H1 (cell line): ENCODE results near the gene HDAC9. TPM values are rescaled to one million over a fixed set of nuclear protein-coding genes. Genes with fewer than 3 reads are reported as not detected.

ENCODE experiments used
- CTCF ChIA-PET: fragments of 300-600 bp; sonication (Branson Sonifier 250); formaldehyde crosslinking; loops from one replicate; lab custom pipeline; 2021; ENCODE audit not compliant: partially characterized antibody; lab: Charles Lee
- POLR2A ChIA-PET: fragments of 300-600 bp; sonication (Branson Sonifier 250); formaldehyde crosslinking; loops from one replicate; lab custom pipeline; 2021; ENCODE audit warnings: inconsistent platforms; ENCODE audit not compliant: partially characterized antibody; lab: Charles Lee
- DNase-seq, 2 experiments: peaks; one replicate each; pipeline versions ENCODE4 v3.0.0 to v3.0.0-alpha.2; 2010 to 2022; ENCODE audit warnings: low spot score in 2 of 2, low read depth in 1 of 2, mixed read lengths in 1 of 2
- FAIRE-seq: peaks from 2 replicates; lab custom pipeline; 2011; peaks lifted over from hg19 to GRCh38; lab: Jason Lieb, UNC
- H2AFZ ChIP-seq: 2 replicates; pipeline ENCODE4 v1.8.1; 2012; ENCODE audit warnings: low read length, inconsistent platforms
- H2AK5ac ChIP-seq: 2 replicates; pipeline ENCODE4 v1.6.1; 2013; ENCODE audit warnings: low read depth, low read length
- H2BK120ac ChIP-seq: replicated peaks from 2 replicates; pipeline ENCODE3; 2013; ENCODE audit warnings: low read depth, low read length, inconsistent platforms
- H2BK12ac ChIP-seq: 2 replicates; pipeline ENCODE4 v1.6.1; 2013; ENCODE audit warnings: low read depth, low read length
- H2BK15ac ChIP-seq: 2 replicates; pipeline ENCODE4 v1.6.1; 2013; ENCODE audit warnings: low read length
- H2BK20ac ChIP-seq: 2 replicates; pipeline ENCODE4 v1.6.1; 2013; ENCODE audit warnings: low read length
- H2BK5ac ChIP-seq: 2 replicates; pipeline ENCODE4 v1.6.1; 2013; ENCODE audit warnings: low read depth, low read length
- H3K14ac ChIP-seq: 2 replicates; pipeline ENCODE4 v1.6.1; 2013; ENCODE audit warnings: inconsistent platforms; ENCODE audit not compliant: insufficient read length
- H3K18ac ChIP-seq: 2 replicates; pipeline ENCODE4 v1.6.1; 2013; ENCODE audit warnings: low read length; ENCODE audit errors: extremely low read depth
- H3K23ac ChIP-seq: 2 replicates; pipeline ENCODE4 v1.6.1; 2013; ENCODE audit warnings: inconsistent platforms; ENCODE audit not compliant: insufficient read length
- H3K23me2 ChIP-seq: 2 replicates; pipeline ENCODE4 v1.6.1; 2013; ENCODE audit warnings: low read depth, low read length
- H3K27ac ChIP-seq: 2 replicates; pipeline ENCODE4 v1.6.1; 2011; ENCODE audit warnings: low read depth, low read length, inconsistent platforms
- H3K27me3 ChIP-seq, 4 experiments: replicated peaks in 1 of 4; 1 replicate in 1 of 4; 2 replicates in 3 of 4; pipeline versions ENCODE4 v1.6.1 to v1.8.1; 2011 to 2013; ENCODE audit warnings: low read length in 3 of 4, mild to moderate bottlenecking in 3 of 4, inconsistent platforms in 2 of 4, mixed read lengths in 2 of 4, moderate library complexity in 1 of 4; ENCODE audit not compliant: control insufficient read depth in 3 of 4, insufficient read depth in 3 of 4; ENCODE audit errors: extremely low read depth in 1 of 4
- H3K36me3 ChIP-seq, 4 experiments: 2 replicates each; pipeline versions ENCODE4 v1.6.1 to v1.8.1; 2011 to 2013; ENCODE audit warnings: mild to moderate bottlenecking in 4 of 4, low read length in 3 of 4, moderate library complexity in 2 of 4, control low read depth in 1 of 4, inconsistent platforms in 1 of 4; ENCODE audit not compliant: insufficient read depth in 4 of 4, control insufficient read depth in 2 of 4
- H3K4ac ChIP-seq: replicated peaks from 2 replicates; pipeline ENCODE3; 2013; ENCODE audit warnings: low read length, low read depth, mixed read lengths, inconsistent platforms; ENCODE audit not compliant: insufficient read length
- H3K4me1 ChIP-seq, 4 experiments: replicated peaks in 1 of 4; 1 replicate in 1 of 4; 2 replicates in 3 of 4; pipeline versions ENCODE4 v1.6.1 to v1.8.1; 2011 to 2013; ENCODE audit warnings: low read length in 3 of 4, inconsistent platforms in 2 of 4, mixed read lengths in 1 of 4; ENCODE audit not compliant: insufficient read depth in 4 of 4, control insufficient read depth in 3 of 4
- H3K4me2 ChIP-seq, 2 experiments: 2 replicates each; pipeline versions ENCODE4 v1.6.1 to v1.8.1; 2011 to 2013; ENCODE audit warnings: low read depth in 2 of 2, low read length in 2 of 2, control low read depth in 1 of 2, inconsistent platforms in 1 of 2, mild to moderate bottlenecking in 1 of 2; ENCODE audit not compliant: insufficient read depth in 1 of 2
- H3K4me3 ChIP-seq, 4 experiments: fragments of 200-600, 300-600 bp in 1 of 4; sonication (generic), shearing (Covaris generic), sonication (Bioruptor Twin) in 1 of 4; 2 replicates each; pipeline versions ENCODE4 v1.5.1 to v1.8.1; 2011 to 2016; ENCODE audit warnings: low read length in 4 of 4, low read depth in 3 of 4, control low read depth in 2 of 4, inconsistent platforms in 2 of 4, mild to moderate bottlenecking in 2 of 4, mixed read lengths in 1 of 4, moderate library complexity in 1 of 4; ENCODE audit not compliant: insufficient read depth in 2 of 4; ENCODE audit errors: extremely low read depth in 1 of 4
- H3K56ac ChIP-seq: replicated peaks from 2 replicates; pipeline ENCODE3; 2013; ENCODE audit warnings: low read depth, mild to moderate bottlenecking, mixed read lengths, low read length, inconsistent platforms; ENCODE audit not compliant: insufficient read length
- H3K79me1 ChIP-seq: 2 replicates; pipeline ENCODE4 v1.6.1; 2013; ENCODE audit warnings: low read depth, low read length, control low read depth
- H3K79me2 ChIP-seq, 2 experiments: 2 replicates each; pipeline versions ENCODE4 v1.6.1 to v1.8.1; 2012 to 2013; ENCODE audit warnings: low read length in 2 of 2, mild to moderate bottlenecking in 2 of 2, inconsistent platforms in 1 of 2; ENCODE audit not compliant: insufficient read depth in 2 of 2, control insufficient read depth in 1 of 2
- H3K9ac ChIP-seq, 4 experiments: replicated peaks in 1 of 4; 1 replicate in 1 of 4; 2 replicates in 3 of 4; pipeline versions ENCODE4 v1.6.1 to v1.8.1; 2011 to 2013; ENCODE audit warnings: low read depth in 3 of 4, low read length in 3 of 4, control low read depth in 2 of 4, mild to moderate bottlenecking in 2 of 4, moderate library complexity in 2 of 4, inconsistent platforms in 1 of 4; ENCODE audit errors: extremely low read depth in 1 of 4
- H3K9me3 ChIP-seq, 2 experiments: 2 replicates each; pipeline versions ENCODE4 v1.6.1 to v1.8.1; 2012 to 2013; ENCODE audit warnings: mild to moderate bottlenecking in 2 of 2, moderate library complexity in 2 of 2, control low read depth in 1 of 2, inconsistent platforms in 1 of 2, low read depth in 1 of 2, low read length in 1 of 2, mixed read lengths in 1 of 2; ENCODE audit not compliant: insufficient read depth in 2 of 2
- H4K20me1 ChIP-seq, 2 experiments: replicated peaks in 1 of 2; 2 replicates each; pipeline versions ENCODE3 to v1.8.1; 2011 to 2013; ENCODE audit warnings: inconsistent platforms in 2 of 2, low read length in 2 of 2, mild to moderate bottlenecking in 1 of 2; ENCODE audit not compliant: insufficient read depth in 2 of 2, control insufficient read depth in 1 of 2
- H4K5ac ChIP-seq: 2 replicates; pipeline ENCODE4 v1.6.1; 2013; ENCODE audit warnings: low read length, low read depth, mixed read lengths, inconsistent platforms; ENCODE audit not compliant: insufficient read length
- H4K8ac ChIP-seq: 2 replicates; pipeline ENCODE4 v1.8.0; 2013; ENCODE audit warnings: mild to moderate bottlenecking, moderate library complexity, low read length, inconsistent platforms; ENCODE audit not compliant: insufficient read depth; ENCODE audit errors: extremely low read depth
- H4K91ac ChIP-seq: replicated peaks from 2 replicates; pipeline ENCODE3; 2013; ENCODE audit warnings: low read length, mixed read lengths, inconsistent platforms; ENCODE audit not compliant: insufficient read length
- EP300 ChIP-seq, 2 experiments: IDR thresholded peaks; 1 replicate in 1 of 2; 2 replicates in 1 of 2; pipeline ENCODE4 v1.6.1; 2011 to 2012; ENCODE audit warnings: low read depth in 2 of 2, low read length in 2 of 2, mild to moderate bottlenecking in 2 of 2, borderline replicate concordance in 1 of 2, inconsistent platforms in 1 of 2, moderate library complexity in 1 of 2
- POLR2A ChIP-seq, 2 experiments: IDR thresholded peaks; 1 replicate in 1 of 2; 2 replicates in 1 of 2; pipeline ENCODE4 v1.6.1; 2011; ENCODE audit warnings: low read depth in 2 of 2, low read length in 2 of 2, mild to moderate bottlenecking in 2 of 2; ENCODE audit errors: control extremely low read depth in 1 of 2
- WGBS, 2 experiments: shearing (Covaris generic) in 1 of 2; methylation state at CpG; one replicate each; pipeline versions ENCODE4 v1.1.6 to v1.1.7; 2013 to 2015; ENCODE audit warnings: low lambda C conversion rate in 2 of 2, mixed read lengths in 2 of 2, inconsistent platforms in 1 of 2, low coverage in 1 of 2, missing lambda C conversion rate in 1 of 2; ENCODE audit not compliant: insufficient replicate concordance in 2 of 2, insufficient coverage in 1 of 2, insufficient read length in 1 of 2; ENCODE audit errors: extremely low coverage in 1 of 2, missing lambda C conversion rate in 1 of 2; 5-methylcytosine and 5-hydroxymethylcytosine counted together
- polyA plus RNA-seq, 7 experiments: library from polyadenylated mRNA; depleted of rRNA in 3 of 7; stranded (reverse) in 5 of 7; unstranded in 2 of 7; fragments of >200 nt in 5 of 7; fragments of 200-250 nt in 2 of 7; gene quantifications; 1 replicate in 5 of 7; 2 replicates in 1 of 7; 4 replicates in 1 of 7; pipeline versions ENCODE4 v1.2.1 to v1.2.3, GENCODE V29; 2011 to 2013; ENCODE audit warnings: missing spikeins in 2 of 7, mixed read lengths in 2 of 7
- total RNA-seq: library from RNA; stranded (reverse); fragmentation: NEBNext Ultra II Directional; extraction: Animal tissue kit (Norgen Biotek cat#: 25700); gene quantifications from 2 replicates; pipeline ENCODE4 v1.2.1, GENCODE V29; 2021

HDAC9 gene
- total and polyA plus RNA-seq, 2 of the 8 experiments (the other 6 are each of a cell fraction or from before 2014, with no cell fraction given): 9.5 to 13.1 TPM

DNA sequence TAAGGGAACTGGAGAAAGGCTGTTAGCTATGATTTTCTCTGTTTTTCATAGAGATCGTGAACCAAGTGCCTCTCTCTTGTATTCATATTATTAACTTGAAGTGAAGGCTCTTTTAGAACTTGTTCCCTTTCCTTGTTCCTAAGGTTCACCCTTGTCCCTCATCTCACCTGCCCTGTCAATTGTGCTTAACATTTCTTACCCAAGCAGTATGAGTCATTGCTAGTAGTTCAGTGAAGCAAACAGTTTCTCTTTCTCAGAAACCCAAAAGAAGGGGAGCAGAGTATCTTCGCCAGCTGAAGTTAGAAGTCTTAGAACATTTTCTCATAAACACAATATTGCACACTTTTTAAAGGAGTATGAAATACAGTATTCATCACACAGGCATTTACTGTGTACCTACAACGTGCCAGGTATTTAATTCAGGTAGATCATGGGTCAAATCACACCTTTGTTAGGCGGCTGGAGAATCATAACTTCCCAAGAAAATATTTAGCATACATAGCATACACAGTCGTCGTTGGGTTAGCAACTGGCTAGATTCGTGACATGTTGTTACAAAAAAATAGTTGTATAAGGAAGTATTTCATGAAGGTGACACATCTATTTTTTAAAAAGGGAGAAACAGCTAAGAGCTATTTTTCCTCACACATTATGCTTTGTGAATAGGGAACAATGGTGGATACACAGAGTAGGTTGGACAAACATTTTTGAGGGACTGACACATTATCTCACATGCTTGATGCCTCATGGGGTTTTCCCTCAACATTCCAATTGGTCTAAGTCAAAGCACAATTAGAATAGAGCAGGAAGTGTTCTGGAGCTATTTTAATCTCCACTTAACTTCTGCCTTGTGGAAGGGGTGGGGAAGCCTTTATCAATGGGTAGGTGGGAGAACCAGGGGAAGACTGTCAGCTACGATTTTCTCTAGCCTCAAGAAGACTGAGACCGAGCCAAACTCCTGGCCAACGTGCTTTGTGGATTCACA, 13.2 kb downstream of the HDAC9 start:
- H4K20me1 ChIP-seq: no peaks in the 10 kb centered on the region
- H3K14ac ChIP-seq: no peak overlapping the region
- FAIRE-seq (no peak), DNase-seq (no peak)
- H3K9ac ChIP-seq: no peak overlapping the region
- H2BK5ac ChIP-seq: no peak overlapping the region
- H2AFZ ChIP-seq: no peak overlapping the region
- no peak overlapping the region for H2BK15ac ChIP-seq
- H3K4me2 ChIP-seq: no peak overlapping the region
- no peak overlapping the region for H2BK20ac ChIP-seq
- no peak overlapping the region for H3K23ac ChIP-seq
- H3K4me3 ChIP-seq: no peak overlapping the region
- 79% methylated on average over 10 of the region's 10 CpGs; no CpG with 5 or more reads in 1 of the 2 experiments for WGBS, 2 experiments
- no peak overlapping the region for H3K27ac ChIP-seq
- no peaks in the 10 kb centered on the region for H3K9me3 ChIP-seq
- H2BK12ac ChIP-seq: no peak overlapping the region; the same call in 1 of the 2 replicates
- ChIA-PET CTCF (interaction anchor here (0.6 to 6.9 kb wide), 11 partner anchors 10 to 1109 kb away, joined by 3 to 58 read pairs (median 5); partner anchors contain the start of gene HDAC9), POLR2A (interaction anchor here (0.6 to 7.4 kb wide), 5 partner anchors 8 to 152 kb away, joined by 3 to 47 read pairs (median 4); partner anchors contain the start of gene HDAC9)
- H4K91ac ChIP-seq: no peak overlapping the region
- no peak overlapping the region for H2BK120ac ChIP-seq
- H3K23me2 ChIP-seq: no peaks in the 10 kb centered on the region
- no peak overlapping the region for H4K5ac ChIP-seq
- peaks cover 3 to 9% (median 4%) of the 10 kb centered on the region in 4 experiments; a peak in 4 of 7 replicates for H3K4me1 ChIP-seq
- H3K27me3 ChIP-seq: no peaks in the 10 kb centered on the region
- no peak overlapping the region for H3K4ac ChIP-seq
- no peak overlapping the region for H3K18ac ChIP-seq
- H3K56ac ChIP-seq: no peak overlapping the region
- 0 out of 3 replicates have a peak, but pooled peaks of 1 of the 2 experiments have one; percentile 44 for TF ChIP-seq POLR2A (IDR thresholded peaks at IDR 0.05; ENCODE audit: control extremely low read depth in 1 of 2, low read depth in 2 of 2, low read length in 2 of 2)
- TF ChIP-seq EP300 (IDR thresholded peaks at IDR 0.05; ENCODE audit: borderline replicate concordance in 1 of 2, low read depth in 2 of 2, low read length in 2 of 2): no peak
- H3K79me1 ChIP-seq: no peaks in the 10 kb centered on the region
- no peak overlapping the region for H4K8ac ChIP-seq
- no peaks in the 10 kb centered on the region for H3K36me3 ChIP-seq
- H2AK5ac ChIP-seq: no peak overlapping the region
- no peaks in the 10 kb centered on the region for H3K79me2 ChIP-seq
